Stimulated activated CD4-positive, alpha-beta T cell treated with anti-CD3 and anti-CD28 coated beads, Interleukin-1b, Interleukin-23, amount 100 ng/mL, for 4 hours (primary cell): ENCODE results near the gene ACTR3.

ENCODE experiments used
- DNase-seq, 2 donors: peaks; one replicate each; pipeline ENCODE4 v3.0.0-alpha.2; 2020; ENCODE audit warnings: low read depth in 2 of 2

ACTR3 gene

DNA sequence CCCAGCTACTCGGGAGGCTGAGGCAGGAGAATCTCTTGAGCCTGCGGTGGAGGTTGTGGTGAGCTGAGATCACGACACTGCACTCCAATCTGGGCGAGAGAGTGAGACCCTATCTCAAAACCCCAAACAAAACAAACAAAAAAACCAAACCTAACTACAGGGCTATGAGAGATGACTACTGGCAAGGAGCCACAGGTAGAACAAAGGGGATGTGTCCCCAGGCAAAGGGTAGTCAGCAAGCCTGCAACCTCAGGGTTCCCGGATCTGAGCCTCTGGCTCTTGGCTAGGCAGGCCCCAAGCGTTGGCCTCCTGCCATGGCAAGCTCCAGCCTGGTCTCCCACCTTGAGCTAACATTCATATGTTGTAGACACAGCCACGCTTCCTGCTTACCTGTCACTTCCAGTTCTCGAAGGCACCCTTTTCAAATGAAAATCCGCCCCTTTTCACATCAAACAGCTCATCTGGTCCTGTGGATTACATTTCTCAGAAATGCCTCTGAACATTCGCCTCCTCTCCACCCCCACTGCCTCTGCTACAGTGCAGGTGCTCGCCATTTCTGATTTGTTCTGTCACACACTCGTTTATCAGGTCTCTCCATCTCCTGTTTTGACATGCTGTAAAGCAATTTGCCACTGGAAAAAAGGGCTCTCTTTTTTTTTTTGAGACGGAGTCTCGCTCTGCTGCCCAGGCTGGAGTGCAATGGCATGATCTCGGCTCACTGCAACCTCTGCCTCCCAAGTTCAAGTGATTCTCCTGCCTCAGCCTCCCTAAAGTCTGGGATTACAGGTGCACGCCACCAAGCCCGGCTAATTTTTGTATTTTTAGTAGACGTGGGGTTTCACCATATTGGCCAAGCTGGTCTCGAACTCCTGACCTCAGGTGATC is 13.1 kb upstream of the ACTR3 start:
- DNase-seq = peak; percentile 28 to 56

DNA sequence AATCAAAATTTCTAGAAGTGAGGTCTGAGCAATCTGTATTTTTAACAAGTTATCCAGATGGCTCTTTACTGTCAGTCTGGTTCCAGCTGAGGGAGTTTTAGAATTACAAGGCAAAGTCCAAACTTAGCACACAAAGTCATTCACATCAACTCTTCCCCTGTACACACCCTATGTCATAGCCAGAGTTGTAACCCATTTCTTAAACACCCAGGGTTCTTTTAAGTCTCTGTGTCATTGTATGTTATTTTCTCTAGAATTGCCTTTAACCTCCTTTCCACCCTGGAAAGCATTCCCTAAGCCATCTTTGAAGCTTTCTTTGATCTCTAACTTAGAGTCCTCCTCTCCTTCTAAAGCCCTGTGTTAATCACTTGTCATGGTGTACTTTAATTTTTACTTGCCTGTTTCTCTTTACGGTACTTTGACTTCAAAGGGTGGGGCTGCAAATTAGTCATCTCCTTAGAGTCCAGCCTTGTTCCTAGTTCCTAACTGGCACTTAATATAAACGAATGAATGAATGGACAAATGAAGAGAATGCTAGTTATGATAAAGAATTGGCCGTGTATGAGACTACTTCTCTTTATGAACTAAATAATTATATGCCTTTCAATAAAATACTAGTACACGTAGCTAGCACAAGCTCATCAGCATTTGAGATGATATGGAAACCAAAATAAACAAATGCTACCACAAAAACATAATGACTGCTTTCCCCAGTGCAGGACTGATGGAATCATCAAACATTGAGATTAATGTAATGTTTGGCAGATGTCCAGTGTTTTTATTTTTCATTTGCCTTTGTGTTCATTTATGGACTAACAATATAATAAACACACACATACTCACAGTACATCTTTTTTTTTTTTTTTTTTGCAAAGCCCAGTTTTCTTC is 11.9 kb upstream of the ACTR3 start:
- no peak for DNase-seq

DNA sequence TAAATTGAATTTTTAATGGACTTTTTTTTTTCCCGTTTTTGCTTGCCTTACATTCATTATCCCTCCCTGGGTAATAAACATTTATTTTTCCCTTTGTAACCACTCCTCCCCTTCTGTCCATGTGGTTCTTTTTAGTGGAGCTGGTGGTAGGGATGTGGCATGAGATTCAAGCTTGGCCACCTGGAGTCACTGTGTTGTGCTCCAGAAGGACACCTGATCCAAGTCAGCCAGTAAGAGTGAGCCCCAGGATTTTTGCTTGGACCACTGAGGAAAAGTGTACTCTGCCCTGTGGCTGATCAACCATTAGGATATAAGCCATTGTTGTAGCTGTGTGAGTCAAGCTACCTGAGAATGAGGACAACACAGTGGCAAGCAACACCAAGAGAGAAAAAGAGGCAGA is 11.1 kb upstream of the ACTR3 start:
- no peak for DNase-seq

DNA sequence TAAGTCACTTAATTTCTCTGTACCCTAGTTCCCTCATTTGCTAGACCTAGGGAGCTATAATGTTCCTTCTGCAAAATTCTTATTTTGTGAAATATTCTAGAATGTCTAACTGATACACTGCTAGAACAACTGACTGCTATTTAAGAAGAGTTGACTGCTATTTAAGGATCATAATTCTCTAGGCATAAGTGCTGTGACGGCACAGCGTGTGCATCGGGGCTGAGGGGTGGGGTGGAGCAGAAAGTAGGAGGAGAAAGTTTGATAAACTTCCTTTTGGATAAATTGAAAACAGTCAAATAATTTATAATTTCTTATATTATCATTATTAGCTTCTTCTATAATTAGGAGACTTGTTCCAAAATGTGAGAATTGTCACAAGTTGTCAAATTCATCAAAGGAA is 10.4 kb upstream of the ACTR3 start:
- DNase-seq = no peak

DNA sequence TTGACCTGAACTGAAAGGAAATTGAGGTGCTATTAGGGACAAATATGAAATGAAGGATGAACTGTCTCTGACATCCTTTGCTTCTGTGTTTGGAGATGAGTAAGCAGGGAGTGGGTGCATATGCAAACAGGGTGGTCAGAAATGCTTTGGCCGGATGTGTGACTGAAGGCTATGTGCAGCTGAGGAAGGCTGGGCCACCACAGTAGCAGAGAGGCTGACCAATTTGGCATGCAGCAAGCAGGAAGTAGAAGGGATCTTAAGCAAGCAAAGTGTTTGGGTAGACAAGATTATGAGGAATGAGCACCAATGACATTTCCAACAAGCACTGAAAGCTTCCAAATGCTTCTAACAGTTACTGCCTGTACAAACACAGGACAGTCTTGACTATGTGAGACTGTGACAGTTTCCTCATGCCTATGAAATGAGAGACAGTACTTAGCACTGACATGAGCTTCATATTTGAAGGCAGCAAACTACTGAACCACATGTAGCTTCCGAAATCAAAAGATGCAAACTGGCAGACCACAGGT is 3.3 kb upstream of the ACTR3 start:
- no peak for DNase-seq

DNA sequence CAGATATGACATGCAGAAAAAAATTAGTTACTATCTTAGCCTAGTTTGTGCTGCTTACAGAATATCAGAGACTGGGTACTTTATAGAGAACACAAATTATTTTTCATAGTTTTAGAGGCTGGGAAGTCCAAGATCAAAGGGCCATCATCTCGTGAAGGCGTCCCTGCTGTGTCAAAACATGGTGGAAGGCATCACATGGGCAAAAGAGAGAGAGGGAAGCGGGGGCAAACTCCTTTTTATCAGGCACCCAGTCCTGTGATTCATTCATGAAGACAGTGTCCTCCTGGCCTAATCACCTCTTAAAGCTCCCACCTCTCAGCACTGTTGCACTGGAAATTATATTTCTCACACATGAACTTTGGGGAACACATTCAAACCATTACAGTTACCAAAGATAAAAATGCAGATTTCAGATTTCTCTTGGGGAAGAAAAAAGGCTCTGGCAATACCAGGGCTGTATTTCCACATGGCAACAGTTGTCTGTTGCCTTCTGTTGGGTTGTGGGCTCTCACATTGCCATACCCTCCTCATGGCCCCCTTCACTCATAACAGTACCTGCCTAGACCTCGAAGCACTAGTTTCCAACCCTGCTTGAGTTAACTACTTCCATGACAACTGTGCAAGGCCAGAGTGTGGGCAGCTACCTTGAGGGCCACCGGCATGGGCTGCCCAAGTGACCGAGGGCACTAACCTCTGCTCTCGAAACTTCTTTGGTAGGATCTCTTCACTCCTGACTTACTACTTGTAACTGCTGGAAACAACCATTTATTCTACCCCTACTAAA is 2.7 kb upstream of the ACTR3 start:
- DNase-seq = no peak

DNA sequence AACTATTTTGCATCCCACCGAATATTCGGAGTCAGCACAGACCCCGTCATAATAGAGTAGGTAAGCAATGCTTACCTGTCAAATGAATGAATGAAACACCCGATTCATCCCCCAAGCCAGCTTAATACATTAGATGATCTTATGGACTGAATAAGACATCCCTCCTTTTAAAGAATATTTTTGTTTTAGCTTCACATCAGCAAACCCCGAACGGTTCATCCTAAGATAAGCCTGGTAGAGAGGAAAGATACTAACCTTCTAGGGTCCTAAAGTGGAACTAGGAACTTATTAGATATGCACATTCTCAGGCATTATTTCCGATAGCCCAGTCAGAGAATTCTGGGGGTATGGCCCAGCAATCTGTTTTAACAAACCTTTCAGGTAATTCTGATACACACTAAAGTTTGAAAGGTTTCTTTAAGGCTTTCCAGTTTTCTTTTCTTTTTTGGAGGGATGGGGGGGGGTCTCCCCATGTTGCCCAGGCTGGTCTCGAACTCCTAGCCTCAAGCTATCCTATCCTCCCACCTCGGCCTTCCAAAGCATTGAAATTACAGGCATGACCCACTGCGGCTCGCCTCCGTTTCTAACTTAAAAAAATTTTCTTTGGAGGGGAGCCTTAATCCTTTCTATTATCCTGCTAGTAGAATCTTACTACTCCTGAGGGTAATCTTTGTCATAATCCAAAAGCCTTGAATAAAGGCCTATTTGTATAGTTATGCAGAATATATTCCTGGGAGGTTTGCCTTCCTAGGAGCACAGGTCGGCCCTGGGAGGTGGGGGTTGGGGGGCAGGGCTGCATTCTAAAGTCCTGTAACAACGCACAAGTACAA is 1.0 kb upstream of the ACTR3 start:
- no peak for DNase-seq

DNA sequence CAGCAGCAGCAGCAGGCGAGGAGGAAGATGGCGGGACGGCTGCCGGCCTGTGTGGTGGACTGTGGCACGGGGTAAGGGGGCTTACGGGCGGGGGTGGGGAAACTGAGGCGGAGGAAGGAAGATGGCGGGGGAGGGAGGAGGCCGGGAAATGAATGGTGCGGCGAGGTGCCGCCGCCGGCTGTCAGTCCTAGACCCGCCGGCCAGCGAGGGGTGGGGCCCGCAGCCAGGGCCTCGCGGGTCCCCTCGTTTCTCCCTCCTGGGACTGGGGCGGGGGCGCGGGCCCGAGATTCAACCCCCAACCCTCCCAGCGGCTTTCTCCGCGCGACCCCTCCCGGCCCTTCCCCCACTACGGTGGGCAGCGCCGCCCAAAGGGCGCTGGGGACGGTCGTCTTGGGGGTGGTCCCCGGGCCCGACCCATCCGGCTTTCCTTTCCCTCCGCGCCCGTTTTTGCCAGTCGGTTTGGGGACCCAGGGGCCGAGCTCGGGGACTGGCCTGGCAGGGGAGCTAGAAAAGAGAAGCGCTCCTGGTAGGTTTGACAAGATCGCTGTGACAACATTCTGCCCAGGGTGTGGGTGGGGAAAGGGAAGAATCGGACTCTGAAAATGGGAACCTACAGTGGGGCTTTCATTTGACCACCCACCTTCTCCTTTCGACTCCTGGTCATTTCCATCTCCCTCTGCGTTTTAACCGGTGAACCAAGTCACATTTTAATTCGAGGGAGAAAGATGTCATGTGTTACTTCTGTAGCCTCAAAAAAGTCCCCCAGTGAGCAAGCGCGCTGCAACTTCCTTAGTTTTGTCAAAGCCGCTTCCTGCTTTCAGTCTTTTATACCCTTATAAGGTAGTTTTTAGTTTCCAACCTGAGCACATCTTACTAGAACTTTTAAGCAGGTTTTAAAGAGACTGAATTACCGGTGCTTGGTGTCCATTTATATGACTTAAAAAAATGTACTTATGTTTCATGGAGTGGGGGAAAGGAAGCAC is 655 bp downstream of the ACTR3 start:
- peak; percentile 54 to 62 for DNase-seq

DNA sequence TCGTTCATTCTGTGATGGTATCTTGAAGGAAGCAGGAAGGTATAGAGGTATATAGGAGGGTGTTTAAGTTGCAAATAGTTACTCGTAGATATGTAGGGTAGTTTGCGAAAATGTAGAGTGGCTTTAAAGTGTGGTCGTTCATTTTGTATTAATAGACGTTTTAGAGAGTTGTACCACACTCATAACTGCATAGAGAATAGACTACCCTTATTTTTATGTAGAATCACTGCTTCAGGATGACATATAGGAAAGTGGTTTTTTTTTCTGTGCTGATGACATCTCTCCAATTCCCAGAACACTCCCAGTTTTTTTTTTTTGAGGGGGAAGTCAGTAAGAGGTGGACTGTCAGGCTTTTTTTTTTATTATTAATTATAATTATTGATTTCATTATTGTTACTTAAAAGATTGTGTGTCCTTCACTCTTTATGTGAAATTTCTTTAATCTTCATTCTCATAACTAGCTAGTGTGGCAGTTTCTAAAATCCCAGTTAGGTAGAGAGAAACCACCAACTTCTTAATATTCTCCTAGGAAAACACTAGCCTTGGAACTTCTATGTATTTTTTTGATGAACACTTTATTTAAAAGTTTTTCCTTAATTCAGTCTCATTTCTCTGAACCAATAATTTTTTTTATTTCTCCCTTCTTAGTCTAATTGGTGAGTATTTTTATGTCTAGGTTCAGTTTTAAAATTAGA is 1.5 kb downstream of the ACTR3 start:
- no peak for DNase-seq

DNA sequence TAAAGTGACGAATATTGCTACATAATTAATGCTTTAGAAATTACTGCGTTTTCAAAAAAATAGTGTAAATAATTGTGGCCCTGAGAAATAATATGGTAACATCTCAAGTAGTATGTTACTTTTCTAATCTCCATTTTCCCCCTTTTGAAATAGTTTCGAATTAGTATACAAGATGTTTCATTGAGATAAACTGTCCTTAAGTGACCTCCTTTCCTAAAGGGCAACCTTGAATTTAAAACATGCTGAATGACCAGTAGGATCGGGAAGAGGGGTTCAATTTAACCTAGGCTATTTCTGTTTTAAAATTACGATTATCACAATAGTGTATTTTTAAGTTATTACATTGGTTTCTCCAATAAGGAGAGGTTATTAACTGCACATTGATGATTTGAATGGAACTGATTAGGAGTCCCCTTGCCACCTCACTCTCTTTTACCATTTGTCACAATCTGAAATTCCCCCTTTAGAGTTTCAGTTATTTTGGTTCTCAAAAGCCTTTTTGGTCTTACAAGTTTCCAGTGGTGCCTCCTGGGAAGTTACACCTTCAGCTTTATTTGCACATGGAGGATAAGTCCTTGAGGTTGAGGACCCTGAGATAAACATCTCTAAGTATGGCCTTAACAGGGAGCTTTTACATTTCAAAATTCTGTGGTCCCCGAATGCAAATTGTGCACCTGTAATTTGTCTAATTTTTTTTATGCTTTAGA is 2.3 kb downstream of the ACTR3 start:
- DNase-seq = no peak

DNA sequence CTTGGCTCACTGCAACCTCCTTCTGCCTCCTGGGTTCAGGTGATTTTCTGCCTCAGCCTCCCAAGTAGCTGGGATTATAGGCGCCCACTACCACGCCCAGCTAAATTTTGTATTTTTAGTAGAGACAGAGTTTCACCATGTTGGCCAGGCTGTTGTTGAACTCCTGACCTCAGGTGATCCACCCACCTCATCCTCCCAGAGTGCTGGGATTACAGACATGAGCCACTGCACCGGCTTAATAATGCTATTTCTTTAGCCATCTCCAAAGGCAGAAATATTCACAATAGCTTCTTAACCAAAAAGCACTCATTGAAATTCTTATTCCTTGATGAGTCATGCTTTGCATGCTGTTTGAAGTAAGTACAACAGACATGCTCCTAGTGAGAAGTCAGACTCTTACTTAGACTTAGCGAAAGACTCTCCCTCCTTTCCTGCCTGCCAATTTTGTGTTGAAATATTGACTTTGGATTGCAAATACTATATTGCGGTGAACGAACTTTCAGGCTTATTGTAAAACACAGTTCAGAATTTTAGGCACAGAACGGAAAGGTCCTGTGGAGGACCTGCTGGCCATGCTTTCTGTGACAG is 4.4 kb downstream of the ACTR3 start:
- no peak for DNase-seq

DNA sequence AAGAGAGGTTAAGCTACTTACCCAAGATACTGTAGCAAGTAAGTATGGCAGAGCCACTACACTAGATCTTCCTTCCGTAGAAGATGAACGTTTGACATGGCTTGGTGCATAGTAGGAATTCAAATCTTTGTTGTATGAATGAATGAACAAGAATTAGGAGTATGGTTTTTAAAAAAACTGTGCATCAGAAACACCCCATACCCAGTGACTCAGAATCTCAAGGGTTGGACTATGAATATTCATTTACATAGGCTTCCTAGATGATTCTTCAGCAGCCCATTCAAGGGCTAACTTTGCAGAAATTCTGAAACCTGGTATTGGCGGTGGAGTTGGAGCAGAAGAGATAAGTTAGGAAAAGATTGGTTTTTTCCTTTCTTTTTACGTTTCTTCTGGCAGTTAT is 5.4 kb downstream of the ACTR3 start:
- DNase-seq = no peak

DNA sequence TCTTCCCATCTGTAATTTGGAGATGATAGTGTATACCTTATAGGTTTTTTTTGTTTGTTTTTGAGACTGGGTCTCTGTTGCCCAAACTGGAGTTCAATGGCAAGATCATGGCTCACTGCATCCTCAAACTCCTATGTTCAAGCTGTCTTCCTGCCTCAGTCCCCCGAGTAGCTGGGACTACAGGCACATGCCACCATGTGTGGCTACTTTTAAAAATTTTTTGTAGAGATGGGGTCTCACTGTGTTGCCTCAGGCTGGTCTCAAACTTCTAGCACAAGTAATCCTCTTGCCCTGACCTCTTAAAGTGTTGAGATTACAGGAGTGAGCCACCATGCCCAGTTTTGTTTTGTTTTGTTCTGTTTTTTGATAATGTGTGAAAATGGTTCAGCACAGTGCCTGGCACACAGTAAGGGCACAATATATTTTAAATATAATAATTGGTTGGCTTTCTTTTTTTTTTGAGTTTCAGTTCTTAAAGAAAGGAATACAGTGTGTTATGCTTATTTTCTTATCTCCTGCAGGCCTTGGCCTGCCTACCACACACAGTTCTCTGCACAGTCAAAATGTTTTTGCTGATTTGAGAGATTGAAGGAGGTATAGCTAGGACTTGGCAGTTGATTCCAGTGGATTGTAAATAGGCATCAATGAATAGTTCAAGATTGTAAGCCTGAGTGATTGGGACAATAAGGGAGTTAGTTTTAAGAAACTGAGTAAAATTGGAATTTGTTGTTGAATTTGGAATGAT is 6.1 kb downstream of the ACTR3 start:
- no peak for DNase-seq

DNA sequence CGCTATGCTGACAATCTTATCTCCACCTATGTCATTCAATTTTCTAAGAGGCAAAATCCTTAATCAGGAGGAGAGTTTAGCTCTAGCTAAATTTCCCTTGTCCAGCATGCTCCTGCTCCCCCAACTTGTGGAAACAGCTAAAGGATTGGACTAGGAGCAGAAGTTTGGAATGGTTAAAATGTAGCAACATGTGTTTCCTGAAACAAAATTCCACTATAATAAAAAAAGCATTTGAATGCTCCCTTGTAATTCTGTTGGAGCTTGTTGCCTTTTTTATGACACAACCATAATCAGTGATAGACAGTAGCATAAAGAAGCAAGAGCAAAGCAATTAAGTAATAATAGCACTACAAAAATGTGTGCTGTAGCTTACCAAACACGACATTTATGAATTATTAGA is 6.9 kb downstream of the ACTR3 start:
- no peak for DNase-seq

DNA sequence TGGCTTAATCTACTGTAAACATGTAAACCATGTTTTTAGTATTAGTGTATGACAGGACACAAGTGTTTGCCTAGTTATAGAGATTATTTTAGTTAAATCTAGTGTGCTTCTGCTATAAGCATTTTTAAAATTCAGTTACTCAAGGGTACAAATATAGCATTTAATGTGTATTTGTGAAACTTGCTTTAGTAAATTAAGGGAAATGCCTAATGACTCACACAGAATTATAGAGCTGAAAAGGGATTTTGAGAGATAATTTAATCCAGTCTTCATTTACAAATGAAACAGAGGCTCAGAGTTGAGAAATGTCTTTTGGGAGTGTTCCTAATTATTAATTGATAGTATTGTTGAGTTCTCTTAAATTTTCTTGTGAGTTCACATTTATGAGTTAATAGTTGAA is 8.2 kb downstream of the ACTR3 start:
- no peak for DNase-seq

DNA sequence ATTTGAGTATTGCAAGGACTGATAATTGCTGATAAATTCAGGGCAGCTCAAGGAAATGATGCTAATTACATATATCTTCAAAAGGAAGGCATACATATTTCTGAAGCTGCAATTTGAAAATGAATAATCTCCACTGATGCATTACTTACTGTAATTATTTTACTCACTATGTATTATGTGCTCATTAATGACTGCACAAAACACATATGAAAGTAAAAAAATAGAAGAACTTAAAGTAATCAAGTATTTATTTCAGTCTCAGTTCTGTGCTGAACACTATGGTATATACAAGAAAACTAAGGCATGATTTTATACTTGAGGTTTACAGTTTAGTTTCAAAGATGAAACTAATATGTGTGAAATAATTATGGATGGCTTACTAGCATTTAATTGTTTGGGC is 9.3 kb downstream of the ACTR3 start:
- DNase-seq = no peak

DNA sequence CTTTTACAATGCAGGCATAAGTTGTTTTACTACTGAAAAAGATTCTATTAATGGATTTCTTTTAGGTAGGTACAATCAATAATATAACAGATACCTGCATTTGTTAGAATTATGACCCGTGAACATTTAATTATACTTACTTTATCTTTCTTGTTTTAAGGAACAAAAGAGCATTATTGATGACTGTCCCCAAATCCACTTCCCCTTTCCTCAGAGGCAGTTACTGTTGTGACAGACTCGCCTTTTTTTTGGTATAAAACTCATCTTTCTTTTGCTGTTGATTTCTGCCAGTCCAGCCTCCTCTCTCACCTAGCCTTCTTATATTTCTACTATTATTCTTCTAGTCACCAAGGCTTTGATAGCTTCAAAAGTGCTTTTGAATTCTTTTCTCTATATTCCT is 12.1 kb downstream of the ACTR3 start:
- no peak for DNase-seq
